Pancreas (tissue), 10 donors: ENCODE data around the gene TBC1D17. TPM values are rescaled to one million over a fixed set of nuclear protein-coding genes. Genes with fewer than 3 reads are reported as not detected.
A peak's percentile ranks its signal among the peaks of the same experiment; 100 is the strongest.

Experiments
- ATAC-seq, 4 donors: fragments of 200-7000 bp; cut with Tn5 transposase; one replicate each; pipeline versions ENCODE4 v1.8.0 to v1.9.1; 2020; ENCODE audit warnings: mild to moderate bottlenecking in 4 of 4, moderate library complexity in 4 of 4
- DNase-seq, 6 donors: peaks; one replicate each; pipeline ENCODE4 v3.0.0-alpha.2; 2020
- FAIRE-seq: peaks from 2 replicates; lab custom pipeline; 2012; peaks lifted over from hg19 to GRCh38; lab: Jason Lieb, UNC
- H3K27ac ChIP-seq, 4 donors: fragments of 200-600 bp; sonication (generic); 1 replicate in 3 of 4; 2 replicates in 1 of 4; pipeline versions ENCODE4 v1.5.0 to v1.8.0; 2020
- H3K27me3 ChIP-seq, 4 donors: fragments of 200-600 bp; one replicate each; pipeline ENCODE4 v1.8.0; 2021
- H3K36me3 ChIP-seq, 3 donors: fragments of 200-600 bp; sonication (generic) in 1 of 3; one replicate each; pipeline versions ENCODE4 v1.5.0 to v1.8.0; 2020 to 2021
- H3K4me1 ChIP-seq, 3 donors: fragments of 200-600 bp; one replicate each; pipeline ENCODE4 v1.8.0; 2021
- H3K4me3 ChIP-seq, 4 donors: fragments of 200-600 bp; sonication (generic) in 2 of 4; one replicate each; pipeline versions ENCODE4 v1.5.0 to v1.8.0; 2020 to 2021
- H3K9me3 ChIP-seq, 4 donors: fragments of 200-600 bp; one replicate each; pipeline ENCODE4 v1.8.0; 2021
- CTCF ChIP-seq, 4 donors: fragments of 200-600 bp; sonication (generic) in 3 of 4; IDR thresholded peaks; one replicate each; pipeline versions ENCODE4 v1.5.0 to v1.8.0; 2021; ENCODE audit warnings: antibody characterized with exemption in 4 of 4
- whole genome bisulfite sequencing, 2 donors: extraction: QIAGEN DNeasy Blood & Tissue Kit; methylation state at CpG; one replicate each; pipeline ENCODE4 v1.1.7; 2013; 5-methylcytosine and 5-hydroxymethylcytosine counted together
- intact Hi-C, 3 donors: fragments of 100-400 bp; cut with DNase I; formaldehyde crosslinking; loops; one replicate each; pipeline versions ENCODE4 v1.11.1 to v1.14.2; 2022
- polyA plus RNA-seq, 2 donors: library from polyadenylated mRNA; stranded (reverse); fragments of 200-250 nt; gene quantifications; one replicate each; pipeline ENCODE4 v1.2.3, GENCODE V29; 2013
- total RNA-seq, 6 donors: library from RNA; stranded (reverse); fragmentation: NEBNext Ultra II Directional in 4 of 6; extraction: Animal tissue kit (Norgen Biotek cat#: 25700) in 4 of 6; gene quantifications; one replicate each; pipeline versions ENCODE4 v1.2.1 to v1.2.4, GENCODE V29; 2021 to 2023
- donor health status: healthy with polysubstance abuse.
- donor health status: DM: no; HTN: no; CAD: no; lungs with moderate emphysema.
- donor health status: DM: no; HTN: no; CAD: no.
- donor health status: control.
- donor health status: control.
- donor health status: Bipolar disorder and iron deficiency.
- donor health status: DM: yes; HTN: yes; CAD: no.
- donor health status: DM: no; HTN: no; CAD: no.
- donor health status: DM: no; HTN: no; CAD: no.
- donor health status: DM: yes; HTN: yes; CAD: no.

The TBC1D17 gene
- total and polyA plus RNA-seq, 8 donors = 21.0 to 99.3 (median 31.3) TPM

GRCh38 chr19:49881186-49881585, 3.7 kb downstream of the TBC1D17 start:
- ATAC-seq = no peak
- Histone ChIP-seq H3K4me3 (no peak overlapping the region), H3K9me3 (no peaks in the 10 kb centered on the region), H3K4me1 (peaks cover 0 to 3% (median 0%) of the 10 kb centered on the region in 3 donors), H3K27ac (no peak overlapping the region), H3K36me3 (peaks cover 9 to 56% (median 46%) of the 10 kb centered on the region in 3 donors), H3K27me3 (no peaks in the 10 kb centered on the region)
- no peak for FAIRE-seq
- 96 to 97% methylated on average over 16 to 17 of the region's 17 CpGs for WGBS, 2 donors
- DNase-seq = peak in 1 of 6 donors; percentile 14
- intact Hi-C loops = no loop called here
- no peak for TF ChIP-seq CTCF (IDR thresholded peaks at IDR 0.05)

GRCh38 chr19:49881672-49882394, 4.3 kb downstream of the TBC1D17 start:
- H3K4me1 ChIP-seq = peaks cover 0 to 3% (median 0%) of the 10 kb centered on the region in 3 donors
- H3K27me3 ChIP-seq = no peaks in the 10 kb centered on the region
- no peaks in the 10 kb centered on the region for H3K9me3 ChIP-seq
- H3K27ac ChIP-seq = no peak overlapping the region
- intact Hi-C loops = no loop called here
- H3K36me3 ChIP-seq = peaks cover 9 to 56% (median 46%) of the 10 kb centered on the region in 3 donors
- TF ChIP-seq CTCF (IDR thresholded peaks at IDR 0.05) = no peak
- H3K4me3 ChIP-seq = no peak overlapping the region
- FAIRE-seq (no peak), ATAC-seq (no peak), DNase-seq (peak in 1 of 6 donors; percentile 23)
- WGBS, 2 donors = 93 to 94% methylated on average over 31 of the region's 31 CpGs

- no peaks in the 10 kb centered on the region for H3K27me3 ChIP-seq
- TF ChIP-seq CTCF (IDR thresholded peaks at IDR 0.05) = no peak
- H3K4me1 ChIP-seq = peaks cover 0 to 3% (median 0%) of the 10 kb centered on the region in 3 donors
- intact Hi-C loops = no loop called here
- 95 to 98% methylated on average over 14 of the region's 14 CpGs for WGBS, 2 donors
- no peaks in the 10 kb centered on the region for H3K9me3 ChIP-seq
- H3K36me3 ChIP-seq = peaks cover 9 to 56% (median 46%) of the 10 kb centered on the region in 3 donors
- H3K4me3 ChIP-seq = no peak overlapping the region
- ATAC-seq (no peak), DNase-seq (no peak), FAIRE-seq (no peak)
- H3K27ac ChIP-seq = no peak overlapping the region
Measured at GRCh38 chr19:49882643-49883042, 5.1 kb downstream of the TBC1D17 start.

- DNase-seq (no peak), FAIRE-seq (no peak), ATAC-seq (no peak)
- H3K27me3 ChIP-seq = no peaks in the 10 kb centered on the region
- TF ChIP-seq CTCF (IDR thresholded peaks at IDR 0.05) = no peak
- H3K27ac ChIP-seq = no peak overlapping the region
- H3K9me3 ChIP-seq = no peaks in the 10 kb centered on the region
- WGBS, 2 donors = 97 to 99% methylated on average over 5 of the region's 5 CpGs
- intact Hi-C loops = no loop called here
- H3K36me3 ChIP-seq = peaks cover 9 to 56% (median 46%) of the 10 kb centered on the region in 3 donors
- H3K4me3 ChIP-seq = no peak overlapping the region
- peaks cover 0 to 3% (median 0%) of the 10 kb centered on the region in 3 donors for H3K4me1 ChIP-seq
Measured at GRCh38 chr19:49883094-49883493, 5.6 kb downstream of the TBC1D17 start.

GRCh38 chr19:49884109-49884508, 6.6 kb downstream of the TBC1D17 start:
- H3K4me1 ChIP-seq = no peaks in the 10 kb centered on the region
- FAIRE-seq = no peak
- peaks cover 9 to 56% (median 46%) of the 10 kb centered on the region in 3 donors for H3K36me3 ChIP-seq
- no peaks in the 10 kb centered on the region for H3K9me3 ChIP-seq
- intact Hi-C loops = no loop called here
- no peak overlapping the region for H3K27ac ChIP-seq
- no peak for TF ChIP-seq CTCF (IDR thresholded peaks at IDR 0.05)
- H3K4me3 ChIP-seq = no peak overlapping the region
- peak in 1 of 6 donors; percentile 36 for DNase-seq
- no peak for ATAC-seq
- H3K27me3 ChIP-seq = no peaks in the 10 kb centered on the region
- 92 to 95% methylated on average over 18 of the region's 18 CpGs for WGBS, 2 donors
